GM12891 (cell line): ENCODE measurements around the gene MUCL3.
"Not testable (repeated sequence)": the region's sequence is repeated elsewhere in the genome, so short reads cannot be mapped to it uniquely, and the experiment has no call there.

Experiments used
- DNase-seq: peaks from one replicate; pipeline ENCODE4 v3.0.0; 2011; ENCODE audit warnings: low spot score; ENCODE audit not compliant: insufficient read length
- FAIRE-seq: peaks from 2 replicates; lab custom pipeline; 2011; peaks lifted over from hg19 to GRCh38; lab: Jason Lieb, UNC
- PAX5 ChIP-seq: IDR thresholded peaks from 2 replicates; pipeline ENCODE4 v1.6.1; 2011; ENCODE audit warnings: low read length, moderate library complexity, mild to moderate bottlenecking; ENCODE audit not compliant: insufficient read depth, severe bottlenecking
- POLR2A ChIP-seq: IDR thresholded peaks from 2 replicates; pipeline ENCODE4 v1.6.1; 2011; ENCODE audit warnings: low read depth, low read length, control low read depth
- POLR2AphosphoS5 ChIP-seq: IDR thresholded peaks from 2 replicates; pipeline ENCODE4 v1.6.1; 2011; ENCODE audit warnings: low read depth, low read length, control low read depth
- POU2F2 ChIP-seq: IDR thresholded peaks from 2 replicates; pipeline ENCODE4 v1.6.1; 2011; ENCODE audit warnings: low read depth, mild to moderate bottlenecking, control low read depth, low read length, moderate library complexity
- SPI1 ChIP-seq: IDR thresholded peaks from 2 replicates; pipeline ENCODE4 v1.6.1; 2011; ENCODE audit warnings: low read depth, low read length, control low read depth
- TAF1 ChIP-seq: IDR thresholded peaks from 2 replicates; pipeline ENCODE4 v1.6.1; 2011; ENCODE audit warnings: low read depth, low read length, control low read depth

The MUCL3 gene

GRCh38 chr6:30908700-30909099 is 32.1 kb upstream of the MUCL3 start:
- TF ChIP-seq POU2F2 (no peak), TAF1 (no peak), SPI1 (no peak), PAX5 (no peak), POLR2AphosphoS5 (no peak), POLR2A (no peak)
- FAIRE-seq (no peak), DNase-seq (no peak)

GRCh38 chr6:30910473-30910872 is 30.3 kb upstream of the MUCL3 start:
- DNase-seq, FAIRE-seq: not testable (repeated sequence)

- no peak for FAIRE-seq
- DNase-seq = no peak
- TF ChIP-seq PAX5 (no peak), TAF1 (no peak), SPI1 (no peak), POLR2AphosphoS5 (no peak), POLR2A (no peak), POU2F2 (no peak)
These were observed 27.8 kb upstream of the MUCL3 start for GRCh38 chr6:30912746-30913520.

- no peak for TF ChIP-seq POLR2A
- TF ChIP-seq SPI1 = no peak
- TF ChIP-seq POLR2AphosphoS5 = no peak
- no peak for TF ChIP-seq TAF1
- TF ChIP-seq POU2F2 = no peak
- TF ChIP-seq PAX5 = no peak
- DNase-seq = no peak
- no peak for FAIRE-seq
These were observed 27.1 kb upstream of the MUCL3 start for GRCh38 chr6:30913721-30914075.

GRCh38 chr6:30914076-30914853 is 26.5 kb upstream of the MUCL3 start, which contains the start of gene VARS2:
Gene VARS2, plus strand, starts transcription at chr6:30914238. Its CDS starts 599 bp downstream, at chr6:30914837.
- DNase-seq (peak; percentile 99), FAIRE-seq (peak; percentile 98)
- TF ChIP-seq PAX5 = no peak
- TF ChIP-seq SPI1 = no peak
- TF ChIP-seq POLR2A = peak; percentile 66; the same call in 1 of the 2 replicates
- TF ChIP-seq TAF1 = 0 out of 2 replicates have a peak, but pooled peaks have one; percentile 24
- peak; percentile 53; the same call in 1 of the 2 replicates for TF ChIP-seq POLR2AphosphoS5
- no peak for TF ChIP-seq POU2F2

GRCh38 chr6:30914854-30915590 is 25.8 kb upstream of the MUCL3 start:
- no peak for FAIRE-seq
- no peak for DNase-seq
- no peak for TF ChIP-seq POLR2A
- no peak for TF ChIP-seq TAF1

- FAIRE-seq (peak; percentile 48), DNase-seq (peak; percentile 64)
- no peak for TF ChIP-seq PAX5
- TF ChIP-seq SPI1 = no peak
- TF ChIP-seq TAF1 = no peak
- no peak for TF ChIP-seq POLR2AphosphoS5
- TF ChIP-seq POLR2A = no peak
- TF ChIP-seq POU2F2 = no peak
These were observed 25.2 kb upstream of the MUCL3 start for GRCh38 chr6:30915591-30915946.

GRCh38 chr6:30917041-30917440 is 23.7 kb upstream of the MUCL3 start:
- no peak for TF ChIP-seq TAF1
- no peak for TF ChIP-seq SPI1
- TF ChIP-seq POU2F2 = no peak
- TF ChIP-seq POLR2A = no peak
- TF ChIP-seq POLR2AphosphoS5 = no peak
- TF ChIP-seq PAX5 = no peak
- DNase-seq = no peak
- FAIRE-seq = no peak

GRCh38 chr6:30917487-30917886 is 23.3 kb upstream of the MUCL3 start:
- FAIRE-seq = no peak
- DNase-seq = no peak
- TF ChIP-seq POLR2A = no peak
- TF ChIP-seq POU2F2 = no peak
- no peak for TF ChIP-seq POLR2AphosphoS5
- no peak for TF ChIP-seq TAF1
- TF ChIP-seq PAX5 = no peak
- TF ChIP-seq SPI1 = no peak

- FAIRE-seq = no peak
- DNase-seq = no peak
- TF ChIP-seq POLR2A = no peak
- no peak for TF ChIP-seq SPI1
- TF ChIP-seq POU2F2 = no peak
- no peak for TF ChIP-seq POLR2AphosphoS5
- TF ChIP-seq TAF1 = no peak
- TF ChIP-seq PAX5 = no peak
These were observed 22.1 kb upstream of the MUCL3 start for GRCh38 chr6:30918670-30919069.
